Bronchial epithelial cell (primary cell): ENCODE measurements around the gene FAM171A1. TPM values are rescaled to one million over a fixed set of nuclear protein-coding genes. Genes with fewer than 3 reads are reported as not detected.
"Not testable (repeated sequence)": the region's sequence is repeated elsewhere in the genome, so short reads cannot be mapped to it uniquely, and the experiment has no call there.

Experiments
- DNase-seq: peaks from one replicate; pipeline ENCODE4 v3.0.0-alpha.2; 2010; ENCODE audit warnings: low read depth
- FAIRE-seq: peaks from 2 replicates; lab custom pipeline; 2011; peaks lifted over from hg19 to GRCh38; lab: Jason Lieb, UNC
- H3K27me3 ChIP-seq: 2 replicates; pipeline ENCODE4 v1.5.1; 2011; ENCODE audit warnings: low read length; ENCODE audit not compliant: control insufficient read depth, insufficient read depth
- H3K36me3 ChIP-seq: 2 replicates; pipeline ENCODE4 v1.5.1; 2011; ENCODE audit warnings: low read length; ENCODE audit not compliant: control insufficient read depth, insufficient read depth
- H3K4me3 ChIP-seq: 2 replicates; pipeline ENCODE4 v1.5.1; 2011; ENCODE audit warnings: mild to moderate bottlenecking, low read depth, low read length, control low read depth
- total RNA-seq: library from RNA; depleted of rRNA; stranded (reverse); fragments of >200 nt; gene quantifications from 2 replicates; pipeline ENCODE4 v1.2.1, GENCODE V29; 2014
- TF ChIP-seq, protein P1 (sequence below): IDR thresholded peaks from 2 replicates; pipeline ENCODE4 v1.5.1; 2011; ENCODE audit warnings: mild to moderate bottlenecking, moderate library complexity, low read length, control low read depth, inconsistent platforms; ENCODE audit not compliant: insufficient read depth, severe bottlenecking

FAM171A1 gene
- total RNA-seq, 1 donor from 2014 or later: 2.6 TPM

- Histone ChIP-seq H3K36me3 (no peaks in the 10 kb centered on the region), H3K27me3 (no peaks in the 10 kb centered on the region), H3K4me3 (no peak overlapping the region)
- FAIRE-seq (no peak), DNase-seq (no peak)
- TF ChIP-seq, protein P1, sequence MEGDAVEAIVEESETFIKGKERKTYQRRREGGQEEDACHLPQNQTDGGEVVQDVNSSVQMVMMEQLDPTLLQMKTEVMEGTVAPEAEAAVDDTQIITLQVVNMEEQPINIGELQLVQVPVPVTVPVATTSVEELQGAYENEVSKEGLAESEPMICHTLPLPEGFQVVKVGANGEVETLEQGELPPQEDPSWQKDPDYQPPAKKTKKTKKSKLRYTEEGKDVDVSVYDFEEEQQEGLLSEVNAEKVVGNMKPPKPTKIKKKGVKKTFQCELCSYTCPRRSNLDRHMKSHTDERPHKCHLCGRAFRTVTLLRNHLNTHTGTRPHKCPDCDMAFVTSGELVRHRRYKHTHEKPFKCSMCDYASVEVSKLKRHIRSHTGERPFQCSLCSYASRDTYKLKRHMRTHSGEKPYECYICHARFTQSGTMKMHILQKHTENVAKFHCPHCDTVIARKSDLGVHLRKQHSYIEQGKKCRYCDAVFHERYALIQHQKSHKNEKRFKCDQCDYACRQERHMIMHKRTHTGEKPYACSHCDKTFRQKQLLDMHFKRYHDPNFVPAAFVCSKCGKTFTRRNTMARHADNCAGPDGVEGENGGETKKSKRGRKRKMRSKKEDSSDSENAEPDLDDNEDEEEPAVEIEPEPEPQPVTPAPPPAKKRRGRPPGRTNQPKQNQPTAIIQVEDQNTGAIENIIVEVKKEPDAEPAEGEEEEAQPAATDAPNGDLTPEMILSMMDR: no peak
Observed at GRCh38 chr10:15305161-15305560, 65.9 kb downstream of the FAM171A1 start.

DNA sequence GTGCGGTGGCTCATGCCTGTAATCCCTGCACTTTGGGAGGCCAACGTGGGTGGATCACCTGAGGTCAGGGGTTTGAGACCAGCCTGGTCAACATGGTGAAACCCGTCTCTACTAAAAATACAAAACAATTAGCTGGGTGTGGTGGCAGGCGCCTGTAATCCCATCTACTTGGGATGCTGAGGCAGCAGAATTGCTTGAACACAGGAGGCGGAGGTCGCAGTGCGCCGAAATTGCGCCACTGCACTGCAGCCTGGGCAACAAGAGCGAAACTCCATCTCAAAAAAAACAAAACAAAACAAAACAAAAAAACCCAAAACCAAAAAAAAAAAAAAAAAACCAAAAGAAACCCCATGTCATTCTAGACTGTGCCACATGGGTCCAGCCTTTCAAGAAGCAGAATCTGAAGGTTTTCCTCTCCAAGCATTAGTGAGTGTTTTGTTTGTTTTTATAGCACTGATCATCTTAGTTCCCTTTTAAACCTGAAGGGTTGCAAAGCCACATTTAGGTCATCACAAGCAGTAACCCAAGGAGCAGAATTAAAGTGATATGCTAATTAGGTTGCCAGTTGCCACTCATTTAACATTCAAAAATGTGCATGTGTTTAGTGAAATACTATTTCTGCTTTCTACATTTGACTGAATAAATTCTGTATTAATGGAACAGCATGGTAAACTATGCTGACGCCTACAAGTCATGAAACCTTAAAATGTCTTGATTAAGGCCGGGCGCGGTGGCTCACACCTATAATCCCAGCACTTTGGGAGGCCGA is 68.7 kb downstream of the FAM171A1 start:
- H3K27me3 ChIP-seq, H3K4me3 ChIP-seq, FAIRE-seq, DNase-seq, H3K36me3 ChIP-seq: not testable (repeated sequence)

DNA sequence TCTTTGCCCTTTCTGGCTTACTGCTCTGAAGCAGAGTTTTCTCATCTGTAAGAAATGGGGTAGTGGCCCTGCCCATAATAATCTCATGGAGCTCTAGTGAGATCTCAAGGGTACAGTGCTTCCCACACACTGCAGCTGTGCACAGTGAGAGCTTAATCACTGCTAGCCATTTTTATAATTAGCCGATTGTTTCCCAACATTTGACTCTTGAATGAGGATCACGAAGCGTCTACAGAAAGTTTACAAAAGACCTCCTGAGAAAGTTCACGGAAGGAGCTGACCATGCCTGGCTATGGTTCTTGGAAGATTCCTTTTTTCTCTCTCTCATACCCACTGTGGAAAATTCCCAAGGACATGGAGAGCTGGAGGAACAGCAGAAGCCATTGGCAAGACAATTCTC is 70.4 kb downstream of the FAM171A1 start:
- no peaks in the 10 kb centered on the region for H3K36me3 ChIP-seq
- H3K27me3 ChIP-seq: no peaks in the 10 kb centered on the region
- TF ChIP-seq, protein P1: no peak
- FAIRE-seq (no peak), DNase-seq (no peak)
- H3K4me3 ChIP-seq: no peak overlapping the region

DNA sequence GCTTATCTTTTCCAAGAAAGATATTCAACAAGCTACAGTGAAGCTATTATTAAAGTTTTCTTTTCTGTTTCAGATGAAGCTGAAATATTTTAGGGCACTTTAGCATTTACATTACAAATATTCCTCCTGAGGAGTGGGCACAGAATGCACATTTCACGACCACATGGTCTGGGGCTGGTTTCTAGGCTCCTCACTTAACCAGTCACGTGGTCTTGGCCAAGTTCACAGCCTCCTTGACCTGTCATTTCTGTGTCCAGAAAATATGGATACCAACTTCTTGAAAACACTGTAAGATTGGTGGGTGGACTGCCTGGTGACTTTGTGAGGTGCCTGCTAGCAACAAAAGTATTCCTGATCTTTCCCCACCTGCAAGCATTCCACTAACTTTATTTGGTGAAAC is 70.9 kb downstream of the FAM171A1 start:
- DNase-seq (no peak), FAIRE-seq (no peak)

GRCh38 chr10:15296701-15297100 is 74.4 kb downstream of the FAM171A1 start:
- DNase-seq (no peak), FAIRE-seq (no peak)
- TF ChIP-seq, protein P1: no peak
- no peaks in the 10 kb centered on the region for H3K27me3 ChIP-seq
- H3K4me3 ChIP-seq: no peak overlapping the region
- H3K36me3 ChIP-seq: no peaks in the 10 kb centered on the region

More for the DNA sequence above, 70.9 kb downstream of the FAM171A1 start:
- Histone ChIP-seq H3K27me3 (no peaks in the 10 kb centered on the region), H3K4me3 (no peak overlapping the region), H3K36me3 (no peaks in the 10 kb centered on the region)
- TF ChIP-seq, protein P1: no peak

DNA sequence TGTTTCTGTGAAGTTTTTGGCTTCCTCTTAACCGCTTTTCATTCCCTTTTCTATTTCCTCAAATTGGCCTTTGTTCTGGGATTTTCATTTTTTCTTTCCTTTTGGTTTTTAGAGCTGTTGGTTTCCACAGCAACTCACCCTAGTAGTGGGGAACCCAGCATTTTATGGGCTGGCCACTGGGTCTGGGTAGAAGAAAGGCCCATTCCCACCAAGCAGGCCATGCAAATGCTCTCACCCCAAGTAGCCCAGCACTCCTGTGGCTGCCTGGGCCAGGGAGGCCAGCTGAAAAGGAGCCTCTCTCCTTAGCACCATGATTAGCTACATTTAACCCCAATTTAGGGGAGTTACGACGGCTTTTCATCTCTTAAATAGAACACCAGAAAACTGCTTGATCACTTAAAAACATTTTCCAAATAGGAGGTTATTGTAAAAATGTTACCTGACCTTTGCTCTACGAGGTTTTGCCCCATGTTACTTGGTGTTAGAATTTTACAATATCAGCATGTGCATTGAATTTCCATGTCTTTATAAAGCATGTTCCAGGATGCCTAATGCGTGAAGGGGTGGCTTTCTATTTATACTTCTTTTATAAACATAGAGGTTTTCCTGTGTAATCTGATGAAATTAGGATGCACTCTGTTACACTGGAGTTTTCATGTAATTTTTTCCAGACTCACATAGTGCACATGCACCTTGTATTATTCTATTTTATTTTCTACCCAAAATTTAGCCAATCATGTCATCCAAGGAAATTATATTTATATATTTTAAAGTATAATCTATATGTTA is 75.4 kb downstream of the FAM171A1 start:
- TF ChIP-seq, protein P1: no peak
- DNase-seq: no peak
- FAIRE-seq: no peak
- H3K4me3 ChIP-seq: no peak overlapping the region
- H3K27me3 ChIP-seq: no peaks in the 10 kb centered on the region
- no peaks in the 10 kb centered on the region for H3K36me3 ChIP-seq
